ENCODE results near the gene DGKG.

DGKG gene

GRCh38 chr3:186366206-186366605 is 4.2 kb upstream of the DGKG start:
- no peak for DNase-seq

GRCh38 chr3:186365202-186365974 is 3.4 kb upstream of the DGKG start:
- DNase-seq: peak; percentile 61

- DNase-seq: no peak
Measured at GRCh38 chr3:186362988-186363387, 954 bp upstream of the DGKG start.

DNA sequence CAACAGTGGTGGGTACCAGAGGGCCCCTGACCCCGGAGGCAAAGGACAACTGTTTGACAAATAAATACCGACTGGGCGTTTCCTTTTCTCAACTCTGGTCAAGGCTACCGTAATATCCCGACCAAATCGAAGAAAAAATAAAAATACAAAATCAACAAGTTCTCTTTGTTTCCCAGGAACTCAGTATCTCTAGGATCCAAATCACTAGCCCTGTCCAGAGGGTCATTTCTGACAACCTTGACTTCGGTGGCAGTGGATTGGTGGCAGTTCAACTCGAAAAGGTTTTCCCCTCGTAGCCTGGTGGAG is 456 bp upstream of the DGKG start:
- DNase-seq: no peak

GRCh38 chr3:186361246-186361761 is 730 bp downstream of the DGKG start:
- DNase-seq: no peak

- no peak for DNase-seq
Measured at GRCh38 chr3:186360779-186361178, 1.3 kb downstream of the DGKG start.

DNA sequence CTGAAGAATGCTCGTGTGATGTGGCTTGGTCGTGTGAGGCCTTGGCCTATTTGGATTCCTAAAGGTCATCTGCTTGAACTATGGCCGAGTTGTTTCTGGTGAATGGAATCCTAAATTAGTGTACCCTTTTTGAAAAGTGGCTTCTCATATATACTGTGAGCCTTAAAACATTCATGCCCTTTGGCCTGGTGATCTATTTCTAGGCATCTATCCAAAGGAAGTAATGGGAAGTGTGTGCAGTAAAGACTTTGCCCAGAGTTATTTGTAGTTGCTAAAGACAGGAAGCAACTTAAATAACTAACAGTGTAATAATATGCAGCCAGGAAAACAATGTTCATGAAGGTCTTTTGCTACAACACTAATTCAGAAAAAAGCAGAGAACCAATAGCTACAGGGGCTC is 3.0 kb downstream of the DGKG start:
- DNase-seq: no peak

- no peak for DNase-seq
Measured at GRCh38 chr3:186356152-186356551, 5.9 kb downstream of the DGKG start.

GRCh38 chr3:186354100-186354499 is 7.9 kb downstream of the DGKG start:
- peak; percentile 79 for DNase-seq

DNA sequence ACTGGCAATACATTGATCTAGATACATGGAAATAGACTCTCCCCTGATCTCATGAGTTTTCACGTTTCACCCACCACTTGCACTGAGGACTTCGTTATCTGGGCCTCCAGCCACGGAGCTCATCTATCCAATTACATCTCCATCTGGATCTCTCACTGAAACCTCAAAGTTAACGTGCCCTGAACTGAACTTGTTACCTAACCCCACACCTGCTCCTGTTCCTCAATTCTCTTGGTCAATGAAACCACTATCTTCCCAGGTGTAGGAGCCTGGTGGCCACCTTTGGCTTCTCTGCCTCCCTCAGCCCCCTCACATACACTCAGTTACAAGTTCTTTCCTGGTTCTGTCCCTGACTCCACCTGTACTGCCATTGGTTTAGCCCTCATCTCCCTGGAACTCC is 9.7 kb downstream of the DGKG start:
- no peak for DNase-seq

DNA sequence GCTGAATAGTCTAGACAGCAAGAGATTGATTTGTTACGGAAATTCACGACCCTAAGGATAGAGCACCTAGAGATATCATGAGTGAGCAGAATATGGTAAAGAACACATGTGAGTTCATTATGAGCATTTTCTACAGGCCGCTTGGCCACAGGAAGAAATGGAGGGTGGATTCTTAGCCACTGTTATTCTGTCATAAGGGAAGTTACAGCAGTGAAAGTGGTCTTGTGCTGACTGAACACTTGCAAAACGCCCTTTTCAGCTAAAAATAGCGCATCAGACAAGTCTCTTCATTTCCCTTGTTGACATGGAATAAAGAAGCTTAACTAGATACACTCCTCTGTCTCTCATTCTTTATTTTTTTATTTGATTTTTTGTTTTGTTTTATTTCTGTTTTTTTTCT is 19.8 kb downstream of the DGKG start:
- DNase-seq: no peak

GRCh38 chr3:186340204-186340603 is 21.8 kb downstream of the DGKG start:
- DNase-seq: no peak

DNA sequence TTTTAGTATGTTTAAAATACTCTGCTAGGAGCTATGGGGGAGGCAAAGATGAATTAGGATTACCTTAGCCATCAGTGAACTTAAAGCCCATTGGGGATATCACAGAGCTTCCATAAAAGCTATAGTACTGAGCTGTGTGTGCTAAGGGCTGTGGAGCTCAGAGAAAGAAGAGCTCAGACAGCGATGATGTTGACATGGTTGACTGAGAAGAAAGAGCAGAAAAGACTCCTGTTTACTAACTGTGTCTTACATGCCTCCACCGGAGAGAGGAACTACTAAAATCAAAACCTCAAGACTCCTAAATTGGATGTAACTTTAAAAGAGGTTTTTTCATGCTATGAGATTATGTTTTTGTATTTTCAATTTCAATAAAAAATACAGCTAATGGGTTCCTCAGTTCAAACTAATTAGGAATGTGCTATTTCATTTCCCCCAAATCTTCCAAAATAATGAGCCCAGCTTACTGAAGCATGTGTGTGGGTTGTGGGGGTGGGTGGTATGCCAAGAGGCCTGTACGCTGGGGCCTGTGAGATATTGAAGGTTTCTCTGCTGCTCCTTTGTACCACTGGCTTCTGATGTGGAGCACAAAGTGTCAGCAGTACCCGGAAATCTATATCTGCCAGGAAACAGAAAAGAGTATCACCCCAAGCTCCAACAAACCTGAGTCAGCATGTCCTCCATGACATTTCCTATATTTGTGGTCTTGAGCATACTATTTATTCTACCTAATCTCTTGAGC is 22.7 kb downstream of the DGKG start:
- no peak for DNase-seq

DNA sequence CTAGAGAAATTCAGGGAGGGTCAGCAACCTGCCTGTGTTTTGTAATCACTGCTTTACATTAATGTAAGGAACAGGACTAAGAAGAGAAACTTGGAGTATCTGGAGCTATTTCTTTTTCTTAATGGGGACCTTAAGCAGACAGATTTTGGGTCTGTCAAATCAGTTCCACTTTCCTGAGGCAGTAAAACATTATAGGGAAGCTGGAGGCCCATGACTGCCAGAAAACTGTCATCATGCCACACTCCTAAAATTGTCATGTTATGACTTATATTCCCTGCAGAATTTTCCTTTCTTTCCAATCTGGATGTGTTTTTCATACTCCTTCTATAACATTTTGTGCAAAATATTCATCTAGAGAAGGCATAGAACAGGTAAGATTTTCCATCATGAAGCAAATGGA is 28.8 kb downstream of the DGKG start:
- no peak for DNase-seq

- DNase-seq: no peak
Measured at GRCh38 chr3:186330772-186331460, 31.1 kb downstream of the DGKG start.

- no peak for DNase-seq
Measured at GRCh38 chr3:186329589-186329988, 32.4 kb downstream of the DGKG start.

GRCh38 chr3:186327912-186328487 is 34.0 kb downstream of the DGKG start:
- no peak for DNase-seq

- no peak for DNase-seq
Measured at GRCh38 chr3:186322761-186323160, 39.3 kb downstream of the DGKG start.

GRCh38 chr3:186321746-186322145 is 40.3 kb downstream of the DGKG start:
- no peak for DNase-seq

- DNase-seq: peak; percentile 72
Measured at GRCh38 chr3:186320862-186321568, 41.0 kb downstream of the DGKG start.

DNA sequence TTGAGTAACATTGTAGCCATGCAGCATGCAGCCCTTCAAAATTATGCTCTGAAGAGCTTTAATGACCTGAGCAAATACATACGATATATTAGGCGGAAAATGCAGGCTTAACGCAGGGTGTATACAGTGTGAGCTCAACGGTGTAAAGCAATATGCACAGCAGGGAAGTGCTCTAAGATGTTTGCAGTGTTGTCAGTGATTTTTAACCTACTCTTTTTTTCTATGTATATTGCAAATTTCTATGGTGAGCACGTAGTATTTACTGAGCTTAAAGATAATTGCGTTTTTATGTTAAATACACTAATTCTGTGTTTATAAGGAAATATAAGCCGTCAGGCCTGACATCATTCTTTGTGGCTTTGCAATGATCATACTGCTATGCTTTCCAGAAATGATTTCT is 42.1 kb downstream of the DGKG start:
- DNase-seq: no peak

GRCh38 chr3:186318135-186318534 is 43.9 kb downstream of the DGKG start:
- peak; percentile 73 for DNase-seq

- no peak for DNase-seq
Measured at GRCh38 chr3:186317478-186317877, 44.6 kb downstream of the DGKG start.

All from islet precursor cell (in vitro differentiated cells).